HG02571 (cell line): ENCODE results near the gene DDI1.

Experiments
- ATAC-seq: cut with Tn5 transposase; IDR thresholded peaks from one replicate; pipeline ENCODE4 v1.9.1; 2021; ENCODE audit warnings: mild to moderate bottlenecking, moderate library complexity; ENCODE audit not compliant: unreplicated experiment

Gene DDI1

DNA sequence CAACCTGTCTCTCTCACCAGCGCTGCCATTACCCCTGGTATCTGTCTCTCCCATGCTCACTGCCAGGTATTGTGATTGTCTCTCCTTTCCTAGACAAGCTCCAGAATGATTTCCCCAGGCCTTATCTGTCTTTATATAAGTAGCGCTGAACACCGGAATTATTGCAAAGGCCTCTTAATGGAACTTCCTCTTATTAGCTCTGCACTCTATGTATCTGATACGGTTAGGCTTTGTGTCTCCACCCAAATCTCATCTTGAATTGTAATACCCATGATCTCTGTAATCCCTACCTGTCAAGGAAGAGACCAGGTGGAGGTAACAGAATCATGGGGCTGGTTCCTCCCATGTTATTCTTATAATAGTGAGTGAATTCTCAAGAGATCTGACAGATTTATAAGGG lies 39.3 kb downstream of the DDI1 start:
- no peak for ATAC-seq

GRCh38 chr11:104076455-104076854 lies 40.0 kb downstream of the DDI1 start:
- no peak for ATAC-seq

DNA sequence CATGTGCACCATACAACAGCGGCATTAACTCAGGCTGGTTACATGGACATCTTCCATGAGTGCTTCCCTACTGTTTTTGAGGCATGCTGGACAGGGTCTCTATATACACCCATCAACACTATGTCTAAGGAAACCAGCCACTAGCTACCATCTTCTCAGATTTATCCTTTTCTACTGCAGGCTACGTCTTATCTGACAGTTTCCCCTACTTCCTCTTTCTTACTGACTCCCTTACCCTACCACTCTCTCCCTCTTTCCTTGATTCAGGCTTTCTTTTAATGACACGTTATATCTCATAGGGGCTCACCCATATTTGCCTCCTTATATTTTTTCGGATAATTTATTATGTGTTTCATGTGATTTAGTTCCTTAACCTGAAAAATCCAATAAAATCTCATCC lies 41.8 kb downstream of the DDI1 start:
- no peak for ATAC-seq

DNA sequence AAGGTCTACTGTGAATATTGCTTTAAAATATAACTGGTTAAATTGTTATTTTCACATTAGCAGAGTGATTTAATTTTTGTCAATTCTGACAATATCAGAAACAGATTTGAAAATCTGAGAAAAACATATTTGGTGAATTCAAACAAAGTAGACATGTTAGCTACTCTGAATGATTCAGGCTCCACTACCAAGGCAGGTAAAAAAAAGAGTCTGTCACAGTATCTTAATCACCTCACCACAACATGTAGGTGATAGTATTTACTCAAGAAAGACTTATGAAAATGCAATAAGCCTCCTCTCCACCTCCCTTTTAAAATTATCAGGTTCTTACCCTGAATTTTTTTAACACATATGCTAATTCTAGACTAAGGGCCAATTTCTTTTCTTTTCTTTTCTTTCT lies 42.6 kb downstream of the DDI1 start:
- ATAC-seq: no peak

- no peak for ATAC-seq
Measured at GRCh38 chr11:104086621-104087020, 50.2 kb downstream of the DDI1 start.
